ENCODE results near the gene CRIP2. TPM values are rescaled to one million over a fixed set of nuclear protein-coding genes. Genes with fewer than 3 reads are reported as not detected.

CRIP2 gene
- total RNA-seq, 1 donor from 2014 or later = 247 TPM

GRCh38 chr14:105433161-105433605 lies 41.4 kb upstream of the CRIP2 start:
- Mint-ChIP-seq H3K4me1 (ENCODE audit: low read depth) (peaks cover 30% of the 10 kb centered on the region), H3K27me3 (ENCODE audit: low read depth) (no peaks in the 10 kb centered on the region), H3K9me3 (ENCODE audit: low read depth) (peaks cover 12% of the 10 kb centered on the region), H3K36me3 (ENCODE audit: low read depth) (peaks cover 7% of the 10 kb centered on the region), H3K27ac (ENCODE audit: unreplicated experiment) (no peak overlapping the region), H3K4me3 (ENCODE audit: unreplicated experiment) (no peak overlapping the region)
- DNase-seq (ENCODE audit: low spot score) = no peak
- no peak for TF ChIP-seq CTCF (IDR thresholded peaks at IDR 0.05)

GRCh38 chr14:105436402-105436801 lies 38.2 kb upstream of the CRIP2 start:
- Mint-ChIP-seq H3K36me3 (ENCODE audit: low read depth) (no peaks in the 10 kb centered on the region), H3K27ac (ENCODE audit: unreplicated experiment) (no peak overlapping the region), H3K4me1 (ENCODE audit: low read depth) (peaks cover 16% of the 10 kb centered on the region)

GRCh38 chr14:105436891-105437722 lies 37.5 kb upstream of the CRIP2 start:
- no peak for DNase-seq (ENCODE audit: low spot score)
- peaks cover 16% of the 10 kb centered on the region for H3K4me1 Mint-ChIP-seq (ENCODE audit: low read depth)
- peaks cover 3% of the 10 kb centered on the region for H3K36me3 Mint-ChIP-seq (ENCODE audit: low read depth)
- H3K27me3 Mint-ChIP-seq (ENCODE audit: low read depth) = no peaks in the 10 kb centered on the region
- TF ChIP-seq CTCF (IDR thresholded peaks at IDR 0.05) = no peak
- no peak overlapping the region for H3K27ac Mint-ChIP-seq (ENCODE audit: unreplicated experiment)
- peaks cover 9% of the 10 kb centered on the region for H3K9me3 Mint-ChIP-seq (ENCODE audit: low read depth)
- H3K4me3 Mint-ChIP-seq (ENCODE audit: unreplicated experiment) = no peak overlapping the region

More at GRCh38 chr14:105436402-105436801, 38.2 kb upstream of the CRIP2 start:
- TF ChIP-seq CTCF (IDR thresholded peaks at IDR 0.05) = no peak
- H3K27me3 Mint-ChIP-seq (ENCODE audit: low read depth) = no peaks in the 10 kb centered on the region
- no peak for DNase-seq (ENCODE audit: low spot score)
- no peak overlapping the region for H3K4me3 Mint-ChIP-seq (ENCODE audit: unreplicated experiment)
- H3K9me3 Mint-ChIP-seq (ENCODE audit: low read depth) = peaks cover 9% of the 10 kb centered on the region

GRCh38 chr14:105437723-105438500 lies 36.7 kb upstream of the CRIP2 start:
- no peak for TF ChIP-seq CTCF (IDR thresholded peaks at IDR 0.05)
- Mint-ChIP-seq H3K9me3 (ENCODE audit: low read depth) (peaks cover 9% of the 10 kb centered on the region), H3K27ac (ENCODE audit: unreplicated experiment) (no peak overlapping the region)

GRCh38 chr14:105439179-105439578 lies 35.4 kb upstream of the CRIP2 start:
- Mint-ChIP-seq H3K27ac (ENCODE audit: unreplicated experiment) (no peak overlapping the region), H3K27me3 (ENCODE audit: low read depth) (no peaks in the 10 kb centered on the region), H3K4me1 (ENCODE audit: low read depth) (peaks cover 16% of the 10 kb centered on the region), H3K9me3 (ENCODE audit: low read depth) (peaks cover 9% of the 10 kb centered on the region), H3K4me3 (ENCODE audit: unreplicated experiment) (no peak overlapping the region), H3K36me3 (ENCODE audit: low read depth) (peaks cover 3% of the 10 kb centered on the region)
- DNase-seq (ENCODE audit: low spot score) = no peak
- no peak for TF ChIP-seq CTCF (IDR thresholded peaks at IDR 0.05)

More at GRCh38 chr14:105437723-105438500, 36.7 kb upstream of the CRIP2 start:
- Mint-ChIP-seq H3K4me1 (ENCODE audit: low read depth) (peaks cover 16% of the 10 kb centered on the region), H3K27me3 (ENCODE audit: low read depth) (no peaks in the 10 kb centered on the region), H3K36me3 (ENCODE audit: low read depth) (peaks cover 3% of the 10 kb centered on the region), H3K4me3 (ENCODE audit: unreplicated experiment) (no peak overlapping the region)
- no peak for DNase-seq (ENCODE audit: low spot score)

All from chondrocyte (in vitro differentiated cells).